ENCODE measurements around the gene NXF1. TPM values are rescaled to one million over a fixed set of nuclear protein-coding genes. Genes with fewer than 3 reads are reported as not detected.
A peak's percentile ranks its signal among the peaks of the same experiment; 100 is the strongest.

The NXF1 gene
- total and polyA plus RNA-seq, 2 of the 13 experiments (the other 11 are each of a cell fraction or from before 2014, with no cell fraction given) = 30.4 to 30.9 TPM

- TF ChIP-seq ZNF687 (CRISPR knock-in tag; IDR thresholded peaks at IDR 0.05) (peak; percentile 72), TEF (CRISPR knock-in tag; IDR thresholded peaks at IDR 0.05) (peak; percentile 51; the same call in 1 of the 2 replicates), ZMYM3 (CRISPR knock-in tag; IDR thresholded peaks at IDR 0.05) (peak; percentile 37; the same call in 1 of the 2 replicates), ZNF619 (CRISPR knock-in tag; IDR thresholded peaks at IDR 0.05) (0 out of 2 replicates have a peak, but pooled peaks have one; percentile 11), ZNF17 (CRISPR knock-in tag; IDR thresholded peaks at IDR 0.05) (0 out of 2 replicates have a peak, but pooled peaks have one; percentile 11), GZF1 (CRISPR knock-in tag; IDR thresholded peaks at IDR 0.05) (0 out of 2 replicates have a peak, but pooled peaks have one; percentile 28), ZNF337 (CRISPR knock-in tag; IDR thresholded peaks at IDR 0.05; ENCODE audit: borderline replicate concordance, low read depth) (peak; percentile 16; the same call in 1 of the 2 replicates), POGK (CRISPR knock-in tag; conservative IDR thresholded peaks at IDR 0.05) (0 out of 2 replicates have a peak, but pooled peaks have one; percentile 8), PLSCR1 (CRISPR knock-in tag; IDR thresholded peaks at IDR 0.05; ENCODE audit: borderline replicate concordance) (0 out of 2 replicates have a peak, but pooled peaks have one; percentile 66), HNRNPLL (IDR thresholded peaks at IDR 0.05; ENCODE audit: low read depth, low read length, poor library complexity, severe bottlenecking) (peak; percentile 23), SP4 (CRISPR knock-in tag; IDR thresholded peaks at IDR 0.05) (peak; percentile 31; the same call in 1 of the 2 replicates), ZNF460 (CRISPR knock-in tag; IDR thresholded peaks at IDR 0.05; ENCODE audit: borderline replicate concordance) (peak; percentile 94)
- TF ChIP-seq, protein P1, sequence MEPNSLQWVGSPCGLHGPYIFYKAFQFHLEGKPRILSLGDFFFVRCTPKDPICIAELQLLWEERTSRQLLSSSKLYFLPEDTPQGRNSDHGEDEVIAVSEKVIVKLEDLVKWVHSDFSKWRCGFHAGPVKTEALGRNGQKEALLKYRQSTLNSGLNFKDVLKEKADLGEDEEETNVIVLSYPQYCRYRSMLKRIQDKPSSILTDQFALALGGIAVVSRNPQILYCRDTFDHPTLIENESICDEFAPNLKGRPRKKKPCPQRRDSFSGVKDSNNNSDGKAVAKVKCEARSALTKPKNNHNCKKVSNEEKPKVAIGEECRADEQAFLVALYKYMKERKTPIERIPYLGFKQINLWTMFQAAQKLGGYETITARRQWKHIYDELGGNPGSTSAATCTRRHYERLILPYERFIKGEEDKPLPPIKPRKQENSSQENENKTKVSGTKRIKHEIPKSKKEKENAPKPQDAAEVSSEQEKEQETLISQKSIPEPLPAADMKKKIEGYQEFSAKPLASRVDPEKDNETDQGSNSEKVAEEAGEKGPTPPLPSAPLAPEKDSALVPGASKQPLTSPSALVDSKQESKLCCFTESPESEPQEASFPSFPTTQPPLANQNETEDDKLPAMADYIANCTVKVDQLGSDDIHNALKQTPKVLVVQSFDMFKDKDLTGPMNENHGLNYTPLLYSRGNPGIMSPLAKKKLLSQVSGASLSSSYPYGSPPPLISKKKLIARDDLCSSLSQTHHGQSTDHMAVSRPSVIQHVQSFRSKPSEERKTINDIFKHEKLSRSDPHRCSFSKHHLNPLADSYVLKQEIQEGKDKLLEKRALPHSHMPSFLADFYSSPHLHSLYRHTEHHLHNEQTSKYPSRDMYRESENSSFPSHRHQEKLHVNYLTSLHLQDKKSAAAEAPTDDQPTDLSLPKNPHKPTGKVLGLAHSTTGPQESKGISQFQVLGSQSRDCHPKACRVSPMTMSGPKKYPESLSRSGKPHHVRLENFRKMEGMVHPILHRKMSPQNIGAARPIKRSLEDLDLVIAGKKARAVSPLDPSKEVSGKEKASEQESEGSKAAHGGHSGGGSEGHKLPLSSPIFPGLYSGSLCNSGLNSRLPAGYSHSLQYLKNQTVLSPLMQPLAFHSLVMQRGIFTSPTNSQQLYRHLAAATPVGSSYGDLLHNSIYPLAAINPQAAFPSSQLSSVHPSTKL (CRISPR knock-in tag; IDR thresholded peaks at IDR 0.05) = 0 out of 2 replicates have a peak, but pooled peaks have one; percentile 1
Measured at GRCh38 chr11:62840721-62841360, 35.6 kb upstream of the NXF1 start (continued).
